Mesodermal cell (in vitro differentiated cells): ENCODE results near the gene KRTAP10-4.

ENCODE experiments used
- H3K27ac ChIP-seq: 2 replicates; pipeline ENCODE4 v1.7.0; 2013; ENCODE audit warnings: mild to moderate bottlenecking, low read depth, low read length, moderate library complexity; ENCODE audit not compliant: severe bottlenecking
- H3K36me3 ChIP-seq: 2 replicates; pipeline ENCODE4 v1.7.1; 2013; ENCODE audit warnings: mild to moderate bottlenecking, low read length, moderate library complexity; ENCODE audit not compliant: control insufficient read depth, insufficient read depth
- H3K4me1 ChIP-seq: one replicate; pipeline ENCODE4 v1.7.1; 2013; ENCODE audit warnings: mild to moderate bottlenecking, low read length; ENCODE audit not compliant: insufficient read depth, control insufficient read depth, poor library complexity, severe bottlenecking
- H3K4me3 ChIP-seq: 2 replicates; pipeline ENCODE4 v1.7.0; 2013; ENCODE audit warnings: low read length, control low read depth, mild to moderate bottlenecking; ENCODE audit not compliant: insufficient read depth, poor library complexity, severe bottlenecking; ENCODE audit errors: extremely low read depth
- H3K9me3 ChIP-seq: 2 replicates; pipeline ENCODE4 v1.7.1; 2013; ENCODE audit warnings: mild to moderate bottlenecking, low read length, moderate library complexity; ENCODE audit not compliant: control insufficient read depth
- WGBS, 2 experiments: methylation state at CpG; one replicate each; pipeline ENCODE4 v1.1.5; 2013; ENCODE audit warnings: missing lambda C conversion rate in 2 of 2; ENCODE audit not compliant: insufficient coverage in 2 of 2; 5-methylcytosine and 5-hydroxymethylcytosine counted together

The KRTAP10-4 gene

DNA sequence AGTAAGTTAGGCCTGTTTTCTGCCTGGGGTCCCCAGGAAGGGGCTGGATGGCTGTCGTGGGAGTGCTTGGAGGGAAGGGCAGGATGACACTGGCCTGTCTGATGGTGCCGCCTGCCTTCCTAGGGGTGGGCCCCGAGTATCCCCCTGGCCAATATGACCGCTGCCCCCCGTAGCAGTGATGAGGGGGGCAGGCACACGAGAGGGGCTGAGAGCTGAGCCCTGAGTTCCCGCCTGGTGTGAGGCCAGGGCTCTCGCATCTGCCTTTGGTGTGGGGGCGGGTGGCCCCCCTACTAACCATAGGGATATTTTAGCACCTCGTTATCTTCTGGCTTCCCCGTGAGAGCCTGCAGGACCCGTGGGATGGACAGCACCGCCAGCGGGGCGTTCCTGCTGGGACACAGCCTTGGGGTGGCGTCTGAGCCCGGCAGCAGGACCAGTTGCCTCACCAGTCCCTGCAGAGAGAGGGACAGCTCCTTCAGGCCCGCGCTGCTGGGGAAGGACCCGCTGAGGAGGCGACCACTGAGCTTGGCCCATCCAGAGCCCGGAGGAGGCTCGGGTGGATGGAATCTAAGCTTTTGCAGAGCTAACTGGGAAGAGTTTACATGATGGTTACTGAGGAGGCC, 43.9 kb upstream of the KRTAP10-4 start:
- Histone ChIP-seq H3K9me3 (no peaks in the 10 kb centered on the region), H3K36me3 (no peaks in the 10 kb centered on the region), H3K27ac (no peak overlapping the region), H3K4me3 (no peak overlapping the region), H3K4me1 (no peaks in the 10 kb centered on the region)
- WGBS, 2 experiments: 87 to 88% methylated on average over 21 to 23 of the region's 23 CpGs

DNA sequence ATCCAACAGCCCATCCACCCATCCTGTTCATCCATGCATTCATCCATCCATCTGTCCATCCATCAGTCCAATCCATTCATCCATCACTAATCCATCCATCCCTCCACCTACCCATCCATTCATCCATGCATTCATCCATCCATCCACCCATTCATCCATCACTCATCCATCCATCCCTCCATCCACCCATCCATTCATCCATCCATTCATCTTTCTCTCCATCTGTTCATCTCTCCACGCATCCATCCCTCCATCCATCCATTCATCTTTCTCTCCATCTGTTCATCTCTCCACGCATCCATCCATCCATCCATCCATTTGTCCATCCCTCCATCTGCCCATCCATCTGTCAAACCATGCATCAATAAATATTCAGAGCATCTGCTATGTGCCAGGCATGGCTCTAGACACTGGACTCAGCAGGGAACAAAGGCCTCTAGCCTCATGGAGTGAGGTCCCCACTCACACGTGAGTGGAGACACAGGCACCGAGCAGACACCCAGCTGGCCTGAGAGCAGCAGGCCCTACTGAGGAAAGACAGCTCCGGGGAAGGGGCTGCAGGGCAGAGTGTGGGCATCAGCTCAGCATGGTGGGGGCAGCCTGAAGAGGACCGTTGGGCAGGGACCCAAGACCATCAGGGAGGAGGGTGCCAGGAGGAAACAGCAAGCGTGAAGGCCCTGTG, 43.2 kb upstream of the KRTAP10-4 start:
- H3K9me3 ChIP-seq: no peaks in the 10 kb centered on the region
- H3K4me1 ChIP-seq: no peaks in the 10 kb centered on the region
- no peak overlapping the region for H3K4me3 ChIP-seq
- H3K36me3 ChIP-seq: no peaks in the 10 kb centered on the region
- H3K27ac ChIP-seq: no peak overlapping the region
- WGBS, 2 experiments: 90 to 91% methylated on average over 7 of the region's 7 CpGs

DNA sequence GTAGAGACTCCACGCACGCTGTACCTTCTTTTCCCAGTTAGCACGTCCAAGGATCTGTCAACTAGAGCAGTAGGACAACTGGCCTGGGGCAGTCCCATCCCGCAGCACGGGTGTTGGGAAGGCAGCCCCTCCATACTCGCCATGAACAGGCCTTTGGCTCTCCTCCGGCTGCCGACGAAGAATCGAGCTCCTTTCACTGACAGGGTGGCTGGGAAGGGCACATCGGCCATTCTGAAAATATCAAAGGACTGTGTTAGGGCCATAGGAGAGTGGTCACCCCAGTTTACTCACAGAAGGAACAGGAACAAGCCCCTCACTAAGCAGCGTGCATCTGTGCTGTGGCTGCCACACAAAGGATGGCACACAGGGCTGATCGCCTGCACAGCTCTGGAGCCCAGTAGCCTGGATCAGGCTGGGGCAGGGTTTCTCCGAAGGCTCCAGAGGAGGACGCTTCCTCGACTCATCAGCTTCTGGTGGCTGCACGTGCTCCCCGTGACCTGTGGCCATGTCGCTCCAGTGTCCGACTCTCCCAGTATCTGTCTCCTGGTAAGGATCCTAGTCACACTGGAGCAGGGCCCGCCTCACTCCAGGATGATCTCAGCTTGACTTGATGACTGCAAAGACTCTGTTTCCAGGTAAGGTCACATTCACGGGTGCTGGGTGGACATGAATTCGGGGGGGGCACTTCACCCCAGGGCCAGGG, 42.5 kb upstream of the KRTAP10-4 start:
- Histone ChIP-seq H3K4me1 (no peaks in the 10 kb centered on the region), H3K27ac (no peak overlapping the region), H3K4me3 (no peak overlapping the region), H3K9me3 (no peaks in the 10 kb centered on the region), H3K36me3 (no peaks in the 10 kb centered on the region)
- 87 to 93% methylated on average over 23 of the region's 23 CpGs for WGBS, 2 experiments

DNA sequence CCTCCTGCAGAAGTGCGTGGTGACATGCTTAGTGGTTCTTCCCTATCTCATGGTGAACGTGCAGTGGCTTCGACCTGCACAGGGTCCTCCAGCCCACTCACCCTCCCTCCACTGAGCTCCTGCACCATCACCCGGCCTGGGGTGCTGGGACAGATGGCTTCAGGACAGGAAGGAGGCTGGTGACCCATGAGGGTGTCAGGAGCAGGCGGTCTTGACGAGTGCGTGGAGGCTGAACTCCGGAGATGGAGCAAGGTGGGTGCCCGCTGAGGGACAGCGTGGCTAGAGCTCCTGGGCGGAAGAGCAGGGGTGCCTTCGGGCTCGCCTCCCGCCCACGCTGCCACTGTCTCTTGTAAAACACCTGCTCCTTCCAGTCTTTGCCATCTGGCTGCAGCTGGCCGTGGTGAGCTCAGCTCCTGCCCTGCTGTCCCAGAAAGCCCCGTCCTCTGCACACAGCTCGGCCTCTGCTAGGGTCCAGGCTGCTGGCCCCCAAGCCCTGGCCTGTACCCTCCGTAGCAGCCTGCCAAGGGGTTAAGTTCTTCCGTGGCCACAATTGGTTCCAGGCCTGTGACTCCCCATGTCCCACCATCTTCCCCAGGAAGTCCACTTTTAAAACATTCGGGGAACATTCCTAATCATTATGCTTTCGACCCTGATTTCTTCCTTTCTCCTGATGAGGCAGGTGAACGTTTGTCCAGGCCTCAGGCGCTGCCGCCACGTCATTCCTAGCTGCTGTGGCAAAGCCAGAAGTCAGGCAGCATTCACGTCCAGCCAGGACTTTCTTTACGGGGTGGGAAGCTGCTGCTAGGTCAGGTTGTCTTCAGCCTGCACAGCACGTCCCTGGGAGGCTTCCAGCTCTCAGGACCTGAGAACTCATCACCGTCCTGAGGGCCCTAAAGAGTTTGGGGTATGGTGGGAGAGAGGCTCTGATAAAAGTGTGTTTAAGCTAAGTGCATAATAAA, 41.6 kb upstream of the KRTAP10-4 start:
- 89 to 91% methylated on average over 22 to 29 of the region's 30 CpGs for WGBS, 2 experiments
- H3K9me3 ChIP-seq: no peaks in the 10 kb centered on the region
- H3K36me3 ChIP-seq: no peaks in the 10 kb centered on the region
- H3K4me1 ChIP-seq: no peaks in the 10 kb centered on the region
- H3K27ac ChIP-seq: no peak overlapping the region
- no peak overlapping the region for H3K4me3 ChIP-seq

DNA sequence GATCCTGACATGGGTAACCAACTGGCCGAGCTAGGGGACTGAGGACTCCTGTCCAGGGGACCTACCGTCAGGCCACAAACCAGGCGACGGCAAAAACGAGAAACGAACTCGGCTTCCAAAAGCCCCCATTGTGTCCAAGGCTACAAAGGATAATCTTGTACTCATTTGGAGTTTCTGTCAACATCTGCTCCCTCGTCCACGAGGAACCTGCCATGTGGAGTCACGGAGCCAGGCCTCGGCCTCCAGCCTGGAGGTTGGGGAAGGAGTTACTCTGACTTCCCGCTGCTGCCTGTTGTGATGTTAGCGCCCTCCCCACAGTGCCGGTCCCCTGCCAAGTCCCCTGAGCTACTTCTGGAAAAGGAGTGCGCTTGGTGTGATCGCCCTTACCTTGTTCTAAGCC, 40.8 kb upstream of the KRTAP10-4 start:
- 91 to 93% methylated on average over 16 of the region's 16 CpGs for WGBS, 2 experiments
- Histone ChIP-seq H3K4me3 (no peak overlapping the region), H3K27ac (no peak overlapping the region), H3K36me3 (no peaks in the 10 kb centered on the region), H3K9me3 (no peaks in the 10 kb centered on the region), H3K4me1 (no peaks in the 10 kb centered on the region)

DNA sequence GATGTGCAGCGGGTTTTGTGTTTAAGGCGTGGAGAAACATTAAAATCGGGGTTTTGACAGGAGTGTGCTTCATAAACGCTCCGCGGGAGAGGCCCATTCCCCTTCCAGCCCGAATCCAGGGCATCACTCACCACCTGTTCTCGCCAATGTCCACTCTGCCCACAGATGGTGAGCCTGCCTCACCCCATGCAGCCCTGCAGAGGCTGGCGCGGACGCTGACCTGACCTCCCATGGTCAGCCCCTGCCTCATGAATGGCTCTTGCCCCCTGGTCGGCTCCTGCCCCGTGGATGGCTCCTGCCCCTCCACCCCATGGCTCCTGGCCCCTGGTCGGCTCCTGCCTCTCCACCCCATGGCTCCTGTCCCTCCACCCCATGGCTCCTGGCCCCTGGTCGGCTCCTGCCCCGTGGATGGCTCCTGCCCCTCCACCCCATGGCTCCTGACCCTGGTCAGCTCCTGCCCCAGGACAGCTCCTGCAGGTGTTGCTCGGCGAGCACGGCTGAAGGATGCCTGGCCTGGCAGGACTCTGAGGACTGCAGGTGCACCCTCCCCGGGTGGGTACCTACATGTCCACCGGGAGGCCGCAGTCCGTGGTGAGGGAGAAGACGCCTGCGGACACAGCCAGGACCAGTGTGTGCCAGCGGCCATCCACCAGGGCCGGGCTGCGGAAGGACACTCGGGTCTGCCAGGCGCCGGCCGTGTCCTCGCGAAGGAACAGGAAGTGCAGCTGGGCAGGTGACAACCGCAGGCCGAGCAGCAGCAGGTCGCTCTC, 40.2 kb upstream of the KRTAP10-4 start:
- no peaks in the 10 kb centered on the region for H3K36me3 ChIP-seq
- H3K4me1 ChIP-seq: no peaks in the 10 kb centered on the region
- H3K4me3 ChIP-seq: no peak overlapping the region
- no peaks in the 10 kb centered on the region for H3K9me3 ChIP-seq
- no peak overlapping the region for H3K27ac ChIP-seq
- 92% methylated on average over 29 to 35 of the region's 37 CpGs for WGBS, 2 experiments

DNA sequence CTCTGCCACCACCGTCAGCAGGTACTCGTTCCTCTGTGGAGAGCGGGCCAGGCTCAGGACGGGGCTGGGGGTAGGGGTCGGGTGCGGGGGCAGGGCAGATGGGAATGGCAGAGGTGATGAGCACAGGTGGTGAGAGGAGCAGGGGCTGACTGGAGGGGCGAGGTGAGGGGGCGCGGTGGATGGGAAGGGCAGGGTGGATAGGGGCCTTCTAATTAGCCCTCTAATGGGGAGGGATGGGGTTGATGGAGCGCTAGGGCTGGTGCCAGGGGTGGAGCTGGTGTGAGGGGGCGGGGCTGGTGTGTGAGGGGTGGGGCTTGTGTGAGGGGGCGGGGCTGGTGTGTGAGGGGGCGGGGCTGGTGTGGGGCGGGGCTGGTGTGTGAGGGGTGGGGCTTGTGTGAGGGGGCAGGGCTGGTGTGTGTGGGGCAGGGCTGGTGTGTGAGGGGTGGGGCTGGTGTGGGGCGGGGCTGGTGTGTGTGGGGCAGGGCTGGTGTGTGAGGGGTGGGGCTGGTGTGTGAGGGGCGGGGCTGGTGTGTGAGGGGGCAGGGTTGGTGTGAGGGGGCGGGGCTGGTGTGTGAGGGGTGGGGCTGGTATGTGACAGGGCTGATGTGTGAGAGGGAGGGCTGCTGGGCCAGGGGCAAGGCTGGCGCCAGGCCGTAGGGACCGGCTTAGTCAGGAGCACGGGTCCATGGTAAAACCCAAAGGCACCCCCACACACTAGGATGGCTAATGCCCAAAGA, 39.5 kb upstream of the KRTAP10-4 start:
- 94 to 95% methylated on average over 8 to 12 of the region's 21 CpGs for WGBS, 2 experiments
- no peaks in the 10 kb centered on the region for H3K4me1 ChIP-seq
- H3K27ac ChIP-seq: no peak overlapping the region
- no peaks in the 10 kb centered on the region for H3K36me3 ChIP-seq
- no peaks in the 10 kb centered on the region for H3K9me3 ChIP-seq
- no peak overlapping the region for H3K4me3 ChIP-seq

DNA sequence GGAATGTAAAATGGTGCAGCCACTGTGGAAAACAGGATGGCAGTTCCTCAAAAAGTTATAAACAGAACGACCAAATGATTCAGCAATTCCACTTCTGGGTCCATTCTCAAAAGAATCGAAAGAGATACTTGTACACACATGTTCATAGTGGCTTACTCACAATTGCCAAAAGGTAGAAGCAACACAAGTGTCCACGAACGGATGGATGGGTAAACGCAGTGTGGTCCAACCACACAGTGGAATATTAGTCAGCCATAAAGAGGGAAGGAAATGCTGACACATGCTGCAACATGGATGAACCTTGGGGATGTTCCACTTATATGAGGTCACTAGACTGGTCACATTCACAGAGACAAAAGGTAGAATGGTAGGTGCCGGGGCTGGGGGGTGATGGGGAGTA, 38.8 kb upstream of the KRTAP10-4 start:
- WGBS, 2 experiments: 87 to 93% methylated on average over 6 of the region's 6 CpGs
- Histone ChIP-seq H3K36me3 (no peaks in the 10 kb centered on the region), H3K27ac (no peak overlapping the region), H3K4me1 (no peaks in the 10 kb centered on the region), H3K4me3 (no peak overlapping the region), H3K9me3 (no peaks in the 10 kb centered on the region)

DNA sequence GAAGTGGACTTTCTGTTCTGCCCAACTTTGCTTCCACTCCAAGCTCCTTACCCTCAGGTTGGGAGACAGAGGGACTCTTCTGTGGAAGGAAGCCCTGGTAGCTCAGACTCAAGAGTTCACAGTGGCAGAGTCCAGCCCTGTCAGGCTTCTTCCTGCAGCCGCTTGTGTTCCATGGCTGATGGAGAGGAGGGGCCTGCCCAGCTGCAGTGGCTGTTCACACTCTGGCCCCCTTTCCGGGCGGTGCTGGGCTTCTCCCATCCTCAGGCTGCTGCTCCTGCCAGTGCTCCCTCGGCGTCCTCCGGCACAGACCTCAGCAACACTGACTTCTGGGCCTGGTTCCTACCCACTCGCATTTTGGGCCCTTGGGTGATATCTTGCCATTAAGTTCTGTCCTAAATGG, 37.6 kb upstream of the KRTAP10-4 start:
- H3K4me1 ChIP-seq: no peaks in the 10 kb centered on the region
- H3K27ac ChIP-seq: no peak overlapping the region
- H3K36me3 ChIP-seq: no peaks in the 10 kb centered on the region
- H3K4me3 ChIP-seq: no peak overlapping the region
- H3K9me3 ChIP-seq: no peaks in the 10 kb centered on the region
- WGBS, 2 experiments: 80 to 81% methylated on average over 6 of the region's 7 CpGs
